GM19238 (cell line): ENCODE measurements around the gene FAM135A.
"Not testable (repeated sequence)": the region's sequence is repeated elsewhere in the genome, so short reads cannot be mapped to it uniquely, and the experiment has no call there.

Source experiments
- DNase-seq: peaks from one replicate; pipeline ENCODE4 v3.0.0; 2011; ENCODE audit warnings: low spot score; ENCODE audit not compliant: insufficient read length

The FAM135A gene

GRCh38 chr6:70456735-70457134, 43.4 kb downstream of the FAM135A start:
- DNase-seq = no peak

GRCh38 chr6:70459235-70459634, 45.9 kb downstream of the FAM135A start:
- DNase-seq = no peak

DNA sequence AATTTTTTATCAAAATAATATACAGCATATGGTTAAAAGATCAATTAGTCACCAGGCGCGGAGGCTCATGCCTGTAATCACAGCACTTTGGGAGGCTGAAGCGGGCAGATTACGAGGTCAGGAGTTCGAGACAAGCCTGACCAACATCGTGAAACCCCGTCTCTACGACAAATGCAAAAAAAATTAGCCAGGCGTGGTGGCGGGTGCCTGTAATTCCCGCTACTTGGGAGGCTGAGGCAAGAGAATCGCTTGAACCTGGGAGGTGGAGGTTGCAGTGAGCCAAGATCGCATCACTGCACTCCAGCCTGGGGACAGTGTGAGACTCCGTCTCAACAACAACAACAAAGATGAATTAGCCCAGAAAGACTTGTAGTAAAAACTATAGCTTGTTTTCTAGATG, 46.4 kb downstream of the FAM135A start:
- DNase-seq = not testable (repeated sequence)

DNA sequence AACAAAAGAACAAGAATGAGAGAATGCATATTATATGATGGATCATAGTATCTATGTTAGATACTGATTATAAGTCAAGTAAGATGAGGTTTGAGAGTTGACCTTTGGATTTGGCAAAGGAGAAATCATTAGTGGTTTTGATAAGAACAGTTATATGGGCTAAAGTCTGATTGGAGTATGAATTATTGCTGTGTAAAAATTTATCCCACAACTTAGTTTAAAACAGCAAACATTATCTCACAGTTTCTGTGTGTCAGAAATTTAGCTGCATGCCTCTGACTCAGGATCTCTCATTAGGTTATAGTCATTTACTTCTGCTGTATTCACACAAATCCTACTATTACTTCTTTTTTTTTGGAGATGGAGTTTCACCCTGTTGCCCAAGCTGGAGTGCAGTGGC, 56.7 kb downstream of the FAM135A start:
- no peak for DNase-seq

DNA sequence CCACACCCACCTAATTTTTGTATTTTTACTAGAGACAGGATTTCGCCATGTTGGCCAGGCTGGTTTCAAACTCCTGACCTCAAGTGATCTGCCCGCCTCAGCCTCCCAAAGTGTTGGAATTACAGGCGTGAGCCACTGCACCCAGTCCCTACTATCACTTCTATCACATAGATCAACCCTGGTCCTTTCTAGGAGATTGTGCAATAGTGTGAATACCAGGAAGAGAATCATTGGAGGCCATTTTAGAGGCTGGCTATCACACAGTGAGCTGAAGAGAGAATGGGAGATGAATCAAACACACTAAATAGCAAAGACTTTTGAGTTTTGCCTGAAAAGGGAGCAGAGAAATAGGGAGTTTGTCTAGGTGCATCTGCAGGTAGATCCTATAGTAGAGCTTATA, 57.2 kb downstream of the FAM135A start:
- DNase-seq = not testable (repeated sequence)

- DNase-seq = no peak
Measured at GRCh38 chr6:70474751-70475150, 61.4 kb downstream of the FAM135A start.

- no peak for DNase-seq
Measured at GRCh38 chr6:70479236-70479635, 65.9 kb downstream of the FAM135A start.

DNA sequence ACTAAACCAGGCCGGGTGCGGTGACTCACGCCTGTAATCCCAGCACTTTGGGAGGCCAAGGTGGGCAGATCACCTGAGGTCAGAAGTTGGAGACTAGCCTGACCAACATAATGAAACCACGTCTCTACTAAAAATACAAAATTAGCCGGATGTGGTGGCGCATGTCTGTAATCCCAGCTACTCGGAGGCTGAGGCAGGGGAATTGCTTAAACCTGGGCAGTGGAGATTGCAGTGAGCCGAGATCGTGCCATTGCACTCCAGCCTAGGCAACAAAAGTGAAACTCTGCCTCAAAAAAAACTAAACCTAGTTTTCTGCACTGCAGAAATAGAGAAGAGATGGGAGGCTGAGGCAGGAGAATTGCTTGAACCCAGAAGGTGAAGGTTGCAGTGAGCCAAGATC, 73.3 kb downstream of the FAM135A start:
- DNase-seq = not testable (repeated sequence)

DNA sequence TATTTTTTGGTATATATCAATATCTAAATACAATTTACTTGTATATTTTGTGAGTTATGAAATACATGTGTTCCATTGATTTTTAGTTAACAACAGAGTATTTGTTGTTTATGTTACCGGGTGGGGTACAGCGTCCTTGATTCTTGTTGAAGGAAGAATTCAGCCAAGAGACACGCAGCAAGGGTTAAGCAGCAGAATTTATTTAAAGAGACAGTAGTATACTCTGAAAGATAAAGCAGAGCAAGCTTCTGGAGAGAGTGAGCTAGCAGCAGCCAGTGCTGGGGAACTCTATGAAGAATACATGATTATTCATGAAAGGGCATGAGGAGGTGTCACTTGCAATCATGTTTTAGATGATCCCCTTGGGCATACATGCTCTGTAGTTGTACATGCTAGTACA, 76.1 kb downstream of the FAM135A start:
- DNase-seq = no peak

DNA sequence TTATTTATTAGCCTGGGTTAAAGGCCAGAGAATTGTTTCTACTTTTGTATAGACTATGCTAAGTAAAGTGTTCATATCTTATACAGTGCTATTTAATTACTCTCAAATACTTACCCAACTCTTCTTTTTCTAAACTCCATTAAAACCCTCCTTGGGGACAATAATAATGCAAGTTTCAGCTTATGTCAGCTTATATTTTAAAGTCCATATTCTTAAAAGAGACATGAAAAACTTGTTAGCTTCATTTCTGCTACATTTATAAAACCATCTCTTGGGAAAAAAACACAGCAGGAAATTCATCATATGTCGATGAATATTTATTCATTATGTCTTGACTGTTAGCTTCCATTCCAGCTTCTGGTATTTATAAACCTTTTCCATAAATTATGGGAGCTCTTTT, 81.5 kb downstream of the FAM135A start:
- DNase-seq = no peak

- DNase-seq = not testable (repeated sequence)
Measured at GRCh38 chr6:70495790-70496189, 82.5 kb downstream of the FAM135A start.

DNA sequence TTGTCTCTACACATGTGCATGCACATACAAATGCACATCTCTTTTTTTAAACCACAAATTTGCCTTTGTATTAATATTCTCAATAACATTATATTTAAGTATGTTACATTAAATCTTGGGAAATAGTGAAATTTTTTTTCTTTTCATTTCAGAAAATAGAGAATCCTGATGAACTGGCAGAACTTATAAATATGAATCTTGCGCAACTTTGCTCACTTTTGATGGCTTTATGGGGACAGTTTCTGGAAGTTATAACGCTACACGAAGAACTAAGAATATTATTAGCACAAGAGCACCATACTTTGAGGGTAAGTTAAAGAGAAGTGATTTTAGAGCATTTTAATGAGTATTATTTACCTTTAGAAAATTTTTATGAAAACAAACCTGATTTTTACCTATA, 89.2 kb downstream of the FAM135A start:
- no peak for DNase-seq

- no peak for DNase-seq
Measured at GRCh38 chr6:70503813-70504465, 90.6 kb downstream of the FAM135A start.

DNA sequence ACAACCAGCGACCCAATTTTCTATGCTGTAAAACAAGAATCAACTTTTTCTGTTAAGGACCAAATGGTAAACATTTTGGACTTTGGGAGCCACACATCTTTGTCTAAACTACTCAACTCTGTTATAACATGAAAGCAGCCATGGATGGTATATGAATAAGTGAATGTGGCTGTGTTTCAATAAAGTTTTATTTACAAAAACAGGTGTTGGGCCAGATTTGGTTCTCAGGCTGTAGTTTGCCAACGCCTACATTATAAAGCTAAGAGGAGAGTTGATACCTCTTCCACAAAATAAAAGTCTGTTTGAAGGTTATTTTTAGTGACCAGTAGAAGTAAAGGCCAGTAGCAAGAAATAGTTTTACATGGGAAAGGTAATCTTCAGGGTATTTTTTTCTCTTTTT, 93.0 kb downstream of the FAM135A start:
- DNase-seq = no peak

DNA sequence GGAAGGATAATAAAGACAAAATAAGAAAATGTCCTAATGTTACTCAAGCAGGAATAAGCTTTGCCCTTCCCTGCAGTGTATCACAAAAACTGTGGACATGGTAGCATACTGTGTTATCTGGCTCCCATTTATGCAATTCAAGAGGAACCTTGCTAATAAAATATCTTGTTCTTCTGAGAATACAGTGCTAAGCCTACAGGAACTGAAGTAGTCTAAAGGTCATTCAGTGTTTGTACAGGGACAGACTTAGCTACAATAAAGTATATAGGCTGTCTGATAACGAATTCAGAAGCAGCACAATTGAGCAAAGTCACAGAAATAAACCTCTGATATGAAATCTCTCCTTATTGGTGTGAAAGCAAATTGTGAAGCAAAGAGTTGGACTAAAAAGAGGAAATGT, 93.9 kb downstream of the FAM135A start:
- DNase-seq = no peak

DNA sequence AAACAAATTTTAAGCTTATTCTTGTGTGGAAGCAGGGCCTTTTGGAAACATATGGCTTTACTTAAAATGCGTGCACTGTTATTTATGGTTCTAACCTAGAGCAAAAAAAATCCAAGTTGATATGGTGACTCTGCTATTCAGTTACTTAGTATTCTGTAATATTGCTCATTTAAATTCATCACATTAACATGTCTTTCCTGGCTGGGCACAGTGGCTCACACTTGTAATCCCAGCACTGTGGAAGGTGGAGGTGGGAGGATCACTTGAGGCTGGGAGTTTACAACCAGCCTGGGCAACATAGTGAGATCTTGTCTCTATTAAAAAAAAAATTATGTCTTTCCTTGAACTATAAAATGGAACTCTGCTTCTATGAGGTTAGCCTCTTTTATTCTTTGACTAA, 95.6 kb downstream of the FAM135A start:
- no peak for DNase-seq

GRCh38 chr6:70510600-70510999, 97.3 kb downstream of the FAM135A start:
- no peak for DNase-seq

DNA sequence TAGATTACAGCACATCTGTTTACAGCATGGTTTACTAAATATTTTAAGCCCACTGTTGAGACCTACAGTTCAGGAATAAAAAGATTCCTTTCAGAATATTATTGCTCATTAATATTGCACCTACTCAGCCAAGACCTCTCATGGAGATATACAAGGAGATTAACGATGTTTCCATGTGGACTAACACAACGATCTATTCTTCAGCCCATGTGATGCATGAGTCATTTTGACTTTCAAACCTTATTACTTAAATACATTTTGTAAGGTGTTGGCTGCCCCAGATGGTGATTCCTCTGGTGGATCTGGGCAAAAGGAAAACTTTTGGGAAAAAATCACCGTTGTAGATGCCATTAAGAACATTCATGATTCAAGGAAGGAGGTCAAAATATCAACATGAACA, 105.4 kb downstream of the FAM135A start:
- DNase-seq = no peak

DNA sequence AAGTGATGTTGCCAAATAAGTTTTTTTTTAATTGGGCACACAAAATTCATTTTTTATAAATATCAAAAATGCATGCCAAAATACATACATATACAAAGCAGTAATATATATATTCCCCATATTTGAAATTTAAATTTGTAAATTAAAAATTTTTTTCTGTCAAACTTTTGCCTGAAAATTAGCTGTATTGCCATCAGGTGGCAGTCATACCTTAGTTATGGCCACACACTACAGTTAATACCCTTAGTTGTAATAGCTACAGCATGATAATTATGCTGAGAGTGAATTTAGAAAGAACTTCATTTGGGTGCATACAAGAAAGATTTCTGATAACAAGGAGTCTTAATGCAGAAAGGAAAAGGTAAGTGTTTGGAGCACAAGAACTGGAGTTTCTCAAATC, 107.3 kb downstream of the FAM135A start:
- DNase-seq = no peak

- DNase-seq = no peak
Measured at GRCh38 chr6:70524721-70525286, 111.5 kb downstream of the FAM135A start.

DNA sequence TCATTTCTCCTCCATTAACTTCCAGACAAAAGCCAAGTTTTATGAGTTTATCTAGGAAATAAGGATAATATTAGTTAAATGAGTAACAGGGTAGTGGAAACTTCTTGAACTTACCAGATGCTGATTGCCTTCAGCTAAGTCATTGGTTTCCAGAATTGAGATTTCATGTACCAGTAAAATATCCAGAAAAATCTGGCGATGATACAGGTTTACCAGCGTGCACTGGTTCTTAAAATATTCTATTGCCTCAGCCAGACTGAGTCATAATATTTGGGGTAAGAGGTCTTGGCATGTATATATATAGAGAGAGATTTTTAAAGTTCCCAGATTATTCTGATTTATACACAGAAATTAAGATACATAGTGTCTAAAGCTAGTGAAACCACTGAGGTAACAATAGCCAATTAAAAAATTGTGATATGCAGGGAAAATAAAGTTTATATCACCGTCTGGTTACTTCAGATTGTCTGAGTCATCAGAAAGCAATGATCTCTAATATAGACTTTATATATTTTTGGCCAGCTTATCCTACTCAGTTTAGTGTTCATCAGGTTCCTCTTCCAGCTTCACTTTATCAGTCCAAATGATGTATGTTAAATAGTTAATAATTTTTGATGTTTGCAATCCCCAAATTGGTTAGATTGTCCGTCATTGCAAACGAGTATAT, 113.9 kb downstream of the FAM135A start:
- no peak for DNase-seq

DNA sequence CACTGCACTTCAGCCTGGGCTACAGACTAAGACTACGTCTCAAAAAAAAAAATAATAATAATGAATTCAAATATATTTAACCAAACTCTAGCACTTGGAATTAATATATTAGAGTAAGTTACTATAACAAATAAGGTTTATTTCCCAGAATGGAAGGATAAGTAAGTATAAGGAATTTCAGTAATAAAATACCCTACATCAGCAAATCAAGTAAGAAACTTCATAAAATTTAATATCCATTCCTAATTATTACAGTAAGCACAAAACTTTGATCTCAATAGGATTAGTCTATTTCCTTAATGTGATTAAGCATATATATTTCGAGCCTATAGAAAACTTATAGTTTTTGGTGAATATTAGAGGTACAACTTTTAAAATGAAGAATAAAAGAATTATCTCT, 116.7 kb downstream of the FAM135A start:
- no peak for DNase-seq

- no peak for DNase-seq
Measured at GRCh38 chr6:70531133-70531532, 117.8 kb downstream of the FAM135A start.
